ENCODE measurements around the gene CLUH. TPM values are rescaled to one million over a fixed set of nuclear protein-coding genes. Genes with fewer than 3 reads are reported as not detected.

Gene CLUH
- total RNA-seq, 1 donor from 2014 or later, result 41.9 TPM

DNA sequence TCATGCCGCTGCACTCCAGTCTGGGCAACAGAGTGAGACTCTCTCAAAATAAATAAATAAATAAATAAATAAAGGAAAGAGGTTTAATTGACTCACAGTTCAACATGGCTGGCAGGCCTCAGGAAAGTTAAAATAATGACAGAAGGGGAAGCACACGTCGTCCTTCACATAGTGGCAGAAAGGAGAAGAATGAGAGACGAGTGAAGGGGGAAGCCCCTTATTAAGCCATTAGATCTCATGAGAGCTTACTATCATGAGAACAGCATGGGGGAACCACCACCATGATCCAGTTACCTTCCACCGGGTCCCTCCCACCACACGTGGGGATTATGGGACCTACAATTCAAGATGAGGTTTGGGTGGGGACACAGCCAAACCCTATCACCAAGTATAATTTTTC lies 63.6 kb downstream of the CLUH start:
- FAIRE-seq (no peak), DNase-seq (ENCODE audit: low read depth) (no peak)
- Histone ChIP-seq H3K4me3 (ENCODE audit: low read depth, low read length) (no peak overlapping the region), H3K36me3 (ENCODE audit: control insufficient read depth, insufficient read depth, low read length) (peaks cover 3% of the 10 kb centered on the region), H3K27me3 (ENCODE audit: control insufficient read depth, insufficient read depth, low read length) (no peaks in the 10 kb centered on the region)
- TF ChIP-seq, protein P1, sequence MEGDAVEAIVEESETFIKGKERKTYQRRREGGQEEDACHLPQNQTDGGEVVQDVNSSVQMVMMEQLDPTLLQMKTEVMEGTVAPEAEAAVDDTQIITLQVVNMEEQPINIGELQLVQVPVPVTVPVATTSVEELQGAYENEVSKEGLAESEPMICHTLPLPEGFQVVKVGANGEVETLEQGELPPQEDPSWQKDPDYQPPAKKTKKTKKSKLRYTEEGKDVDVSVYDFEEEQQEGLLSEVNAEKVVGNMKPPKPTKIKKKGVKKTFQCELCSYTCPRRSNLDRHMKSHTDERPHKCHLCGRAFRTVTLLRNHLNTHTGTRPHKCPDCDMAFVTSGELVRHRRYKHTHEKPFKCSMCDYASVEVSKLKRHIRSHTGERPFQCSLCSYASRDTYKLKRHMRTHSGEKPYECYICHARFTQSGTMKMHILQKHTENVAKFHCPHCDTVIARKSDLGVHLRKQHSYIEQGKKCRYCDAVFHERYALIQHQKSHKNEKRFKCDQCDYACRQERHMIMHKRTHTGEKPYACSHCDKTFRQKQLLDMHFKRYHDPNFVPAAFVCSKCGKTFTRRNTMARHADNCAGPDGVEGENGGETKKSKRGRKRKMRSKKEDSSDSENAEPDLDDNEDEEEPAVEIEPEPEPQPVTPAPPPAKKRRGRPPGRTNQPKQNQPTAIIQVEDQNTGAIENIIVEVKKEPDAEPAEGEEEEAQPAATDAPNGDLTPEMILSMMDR (IDR thresholded peaks at IDR 0.05; ENCODE audit: insufficient read depth, low read length, severe bottlenecking), result no peak

DNA sequence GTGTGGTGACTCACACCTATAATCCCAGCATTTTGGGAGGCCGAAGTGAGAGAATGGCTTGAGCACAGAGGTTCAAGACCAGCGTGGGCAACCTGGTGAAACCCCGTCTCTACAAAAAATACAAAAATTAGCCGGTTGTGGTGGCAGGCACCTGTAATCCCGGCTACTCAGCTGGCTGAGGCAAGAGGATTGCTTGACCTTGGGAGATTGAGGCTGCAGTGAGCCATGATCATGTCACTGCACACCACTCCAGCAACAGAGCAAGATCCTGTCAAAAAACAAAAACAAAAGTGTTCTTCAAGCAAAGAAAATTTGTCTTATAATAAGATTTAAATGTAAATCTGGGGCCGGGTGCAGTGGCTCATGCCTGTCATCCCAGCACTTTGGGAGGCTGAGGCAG lies 66.6 kb downstream of the CLUH start:
- Histone ChIP-seq H3K36me3 (ENCODE audit: control insufficient read depth, insufficient read depth, low read length) (peaks cover 4% of the 10 kb centered on the region), H3K27me3 (ENCODE audit: control insufficient read depth, insufficient read depth, low read length) (no peaks in the 10 kb centered on the region), H3K4me3 (ENCODE audit: low read depth, low read length) (no peak overlapping the region)
- FAIRE-seq (no peak), DNase-seq (ENCODE audit: low read depth) (no peak)
- TF ChIP-seq, protein P1 (IDR thresholded peaks at IDR 0.05; ENCODE audit: insufficient read depth, low read length, severe bottlenecking), result no peak

Other genes starting within 250 kb of the CLUH start
- gene METTL16, start 199.9 kb downstream of the CLUH start, total RNA-seq, result 12.4 and 17.6 TPM in 2 replicates
- gene PAFAH1B1, start 118.1 kb downstream of the CLUH start, total RNA-seq, result 109 and 131 TPM in 2 replicates
- not detected in 2 replicates for gene CCDC92B, start 37.9 kb upstream of the CLUH start, total RNA-seq
- 11.4 and 15.0 TPM in 2 replicates for gene RAP1GAP2, start 84.7 kb upstream of the CLUH start, total RNA-seq

Measured in bronchial epithelial cell (primary cell).